Measurements from ENCODE around the gene CSH1. TPM values are rescaled to one million over a fixed set of nuclear protein-coding genes. Genes with fewer than 3 reads are reported as not detected.

The CSH1 gene
- total RNA-seq, 3 donors from 2014 or later (not counting 1 experiment from before 2014, with no cell fraction given) = not detected

DNA sequence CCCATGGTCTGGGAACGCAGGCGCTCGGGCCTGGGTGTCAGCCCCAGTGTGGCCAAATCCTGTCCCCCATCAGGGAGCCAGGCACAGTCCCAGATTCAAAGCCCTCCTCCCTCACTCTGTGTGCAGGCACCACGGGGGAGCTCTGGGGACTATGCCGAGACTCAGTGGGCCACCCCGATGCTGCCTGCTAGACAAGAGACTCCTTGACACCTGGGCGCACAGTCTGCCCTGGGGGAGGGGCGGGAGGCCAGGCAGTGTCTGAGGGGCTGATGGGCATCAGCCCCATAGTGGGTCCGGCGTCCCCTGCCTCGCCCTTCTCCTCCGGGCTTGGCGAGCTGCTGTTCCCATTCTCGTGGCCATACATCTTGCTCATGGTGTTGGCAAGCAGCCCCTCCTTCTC, 44.2 kb upstream of the CSH1 start:
- no peaks in the 10 kb centered on the region for H3K27me3 Mint-ChIP-seq (ENCODE audit: low read depth in 2 of 2)
- H3K27ac ChIP-seq (ENCODE audit: low read length) = no peak overlapping the region
- no peaks in the 10 kb centered on the region for H3K27me3 ChIP-seq (ENCODE audit: control insufficient read depth, insufficient read depth, low read length)
- H3K9me3 ChIP-seq (ENCODE audit: control insufficient read depth, insufficient read depth, low read length) = no peaks in the 10 kb centered on the region
- peaks cover 9% of the 10 kb centered on the region for H3K4me1 ChIP-seq (ENCODE audit: control insufficient read depth, insufficient read depth, low read length)
- TF ChIP-seq, protein P1, sequence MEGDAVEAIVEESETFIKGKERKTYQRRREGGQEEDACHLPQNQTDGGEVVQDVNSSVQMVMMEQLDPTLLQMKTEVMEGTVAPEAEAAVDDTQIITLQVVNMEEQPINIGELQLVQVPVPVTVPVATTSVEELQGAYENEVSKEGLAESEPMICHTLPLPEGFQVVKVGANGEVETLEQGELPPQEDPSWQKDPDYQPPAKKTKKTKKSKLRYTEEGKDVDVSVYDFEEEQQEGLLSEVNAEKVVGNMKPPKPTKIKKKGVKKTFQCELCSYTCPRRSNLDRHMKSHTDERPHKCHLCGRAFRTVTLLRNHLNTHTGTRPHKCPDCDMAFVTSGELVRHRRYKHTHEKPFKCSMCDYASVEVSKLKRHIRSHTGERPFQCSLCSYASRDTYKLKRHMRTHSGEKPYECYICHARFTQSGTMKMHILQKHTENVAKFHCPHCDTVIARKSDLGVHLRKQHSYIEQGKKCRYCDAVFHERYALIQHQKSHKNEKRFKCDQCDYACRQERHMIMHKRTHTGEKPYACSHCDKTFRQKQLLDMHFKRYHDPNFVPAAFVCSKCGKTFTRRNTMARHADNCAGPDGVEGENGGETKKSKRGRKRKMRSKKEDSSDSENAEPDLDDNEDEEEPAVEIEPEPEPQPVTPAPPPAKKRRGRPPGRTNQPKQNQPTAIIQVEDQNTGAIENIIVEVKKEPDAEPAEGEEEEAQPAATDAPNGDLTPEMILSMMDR (IDR thresholded peaks at IDR 0.05) = no peak
- H3K36me3 ChIP-seq (ENCODE audit: control insufficient read depth, insufficient read depth, low read length) = no peaks in the 10 kb centered on the region
- intact Hi-C loops (cut with micrococcal nuclease) = no loop called here
- 96% methylated on average over 14 of the region's 14 CpGs for WGBS (ENCODE audit: insufficient coverage)
- no peak overlapping the region for H3K27ac Mint-ChIP-seq
- no peak overlapping the region for H3K4me3 Mint-ChIP-seq
- no peak overlapping the region for H3K4me3 ChIP-seq (ENCODE audit: low read length)
- ATAC-seq (no peak), DNase-seq (no peak)
- no peaks in the 10 kb centered on the region for H3K36me3 Mint-ChIP-seq
- H3K4me1 Mint-ChIP-seq = peaks cover 4 to 23% of the 10 kb centered on the region in 2 donors
- H3K9me3 Mint-ChIP-seq = no peaks in the 10 kb centered on the region

DNA sequence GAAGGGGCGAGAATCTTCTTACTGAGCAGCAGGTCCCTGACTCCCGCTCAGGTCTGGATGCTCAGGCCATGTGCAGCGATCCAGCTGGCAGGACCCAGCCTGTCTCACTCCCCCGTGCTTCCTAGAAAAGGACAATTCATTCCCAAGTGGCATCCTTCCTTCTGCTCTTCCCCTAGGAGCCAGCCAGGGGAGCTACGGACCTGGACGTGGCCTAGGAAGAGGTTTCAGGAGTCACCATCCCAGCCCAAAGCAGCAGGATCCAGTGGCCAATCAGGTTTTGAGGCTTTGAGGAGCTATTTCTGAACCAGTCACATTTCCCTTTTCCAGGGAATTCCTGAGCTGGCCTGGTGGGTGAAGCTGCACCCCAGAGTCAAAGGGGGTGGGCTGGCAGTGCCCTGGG, 43.5 kb upstream of the CSH1 start:
- Histone ChIP-seq H3K36me3 (ENCODE audit: control insufficient read depth, insufficient read depth, low read length) (no peaks in the 10 kb centered on the region), H3K27me3 (ENCODE audit: control insufficient read depth, insufficient read depth, low read length) (no peaks in the 10 kb centered on the region), H3K4me3 (ENCODE audit: low read length) (no peak overlapping the region), H3K9me3 (ENCODE audit: control insufficient read depth, insufficient read depth, low read length) (no peaks in the 10 kb centered on the region), H3K4me1 (ENCODE audit: control insufficient read depth, insufficient read depth, low read length) (peaks cover 4% of the 10 kb centered on the region), H3K27ac (ENCODE audit: low read length) (no peak overlapping the region)
- no peak for ATAC-seq
- TF ChIP-seq, protein P1 (IDR thresholded peaks at IDR 0.05) = no peak
- Mint-ChIP-seq H3K4me1 (peaks cover 0 to 17% of the 10 kb centered on the region in 2 donors), H3K27me3 (ENCODE audit: low read depth in 2 of 2) (no peaks in the 10 kb centered on the region), H3K27ac (no peak overlapping the region), H3K4me3 (no peak overlapping the region), H3K9me3 (no peaks in the 10 kb centered on the region), H3K36me3 (no peaks in the 10 kb centered on the region)
- no peak for DNase-seq
- intact Hi-C loops (cut with micrococcal nuclease) = no loop called here
- 94% methylated on average over 6 of the region's 6 CpGs for WGBS (ENCODE audit: insufficient coverage)

- DNase-seq (no peak), ATAC-seq (no peak)
- Mint-ChIP-seq H3K4me3 (no peak overlapping the region), H3K27me3 (ENCODE audit: low read depth in 2 of 2) (no peaks in the 10 kb centered on the region), H3K9me3 (no peaks in the 10 kb centered on the region), H3K36me3 (no peaks in the 10 kb centered on the region), H3K27ac (no peak overlapping the region), H3K4me1 (peaks cover 0 to 15% of the 10 kb centered on the region in 2 donors)
- peaks cover 7% of the 10 kb centered on the region for H3K4me1 ChIP-seq (ENCODE audit: control insufficient read depth, insufficient read depth, low read length)
- TF ChIP-seq, protein P1 (IDR thresholded peaks at IDR 0.05) = no peak
- no peaks in the 10 kb centered on the region for H3K27me3 ChIP-seq (ENCODE audit: control insufficient read depth, insufficient read depth, low read length)
- H3K27ac ChIP-seq (ENCODE audit: low read length) = no peak overlapping the region
- intact Hi-C loops (cut with micrococcal nuclease) = no loop called here
- 95% methylated on average over 9 of the region's 9 CpGs for WGBS (ENCODE audit: insufficient coverage)
- no peak overlapping the region for H3K4me3 ChIP-seq (ENCODE audit: low read length)
- H3K36me3 ChIP-seq (ENCODE audit: control insufficient read depth, insufficient read depth, low read length) = no peaks in the 10 kb centered on the region
- H3K9me3 ChIP-seq (ENCODE audit: control insufficient read depth, insufficient read depth, low read length) = no peaks in the 10 kb centered on the region
These were observed 43.0 kb upstream of the CSH1 start for GRCh38 chr17:63939401-63939800.

- no peaks in the 10 kb centered on the region for H3K36me3 Mint-ChIP-seq
- no peaks in the 10 kb centered on the region for H3K27me3 Mint-ChIP-seq (ENCODE audit: low read depth in 2 of 2)
- no peak overlapping the region for H3K27ac Mint-ChIP-seq
- Histone ChIP-seq H3K4me1 (ENCODE audit: control insufficient read depth, insufficient read depth, low read length) (peaks cover 12% of the 10 kb centered on the region), H3K4me3 (ENCODE audit: low read length) (no peak overlapping the region), H3K36me3 (ENCODE audit: control insufficient read depth, insufficient read depth, low read length) (no peaks in the 10 kb centered on the region), H3K27me3 (ENCODE audit: control insufficient read depth, insufficient read depth, low read length) (no peaks in the 10 kb centered on the region), H3K9me3 (ENCODE audit: control insufficient read depth, insufficient read depth, low read length) (no peaks in the 10 kb centered on the region), H3K27ac (ENCODE audit: low read length) (no peak overlapping the region)
- no peak overlapping the region for H3K4me3 Mint-ChIP-seq
- H3K9me3 Mint-ChIP-seq = no peaks in the 10 kb centered on the region
- TF ChIP-seq, protein P1 (IDR thresholded peaks at IDR 0.05) = no peak
- intact Hi-C loops (cut with micrococcal nuclease) = no loop called here
- DNase-seq = no peak
- WGBS (ENCODE audit: insufficient coverage) = 99% methylated on average over 4 of the region's 4 CpGs
- peaks cover 0 to 13% of the 10 kb centered on the region in 2 donors for H3K4me1 Mint-ChIP-seq
- ATAC-seq = no peak
These were observed 41.5 kb upstream of the CSH1 start for GRCh38 chr17:63937920-63938319.
